Stimulated activated CD8-positive, alpha-beta memory T cell treated with anti-CD3 and anti-CD28 coated beads, Interleukin-15, amount 100 ng/mL, for 24 hours (primary cell): ENCODE measurements around the gene OASL.

Experiments
- DNase-seq: peaks from one replicate; pipeline ENCODE4 v3.0.0-alpha.2; 2020; ENCODE audit warnings: low read depth

Gene OASL

DNA sequence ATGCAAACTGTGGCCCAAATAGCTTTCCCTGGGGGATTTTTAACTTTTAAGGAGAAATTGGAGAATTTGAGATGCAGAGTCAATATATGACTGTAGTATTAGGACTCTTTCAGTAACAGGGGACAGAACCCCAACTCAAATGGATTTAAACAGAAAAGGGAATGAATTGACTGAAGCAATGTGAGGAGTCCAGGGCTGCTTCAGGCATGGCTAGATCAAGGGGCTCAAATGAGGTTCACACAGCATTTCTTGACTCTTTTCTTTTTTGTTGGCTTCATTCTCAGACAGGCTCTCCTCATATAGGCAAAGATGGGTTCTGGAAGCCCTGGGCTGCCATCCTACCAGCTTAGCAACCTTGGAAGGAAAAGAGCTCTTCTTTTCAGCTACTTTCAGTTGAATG, 47.1 kb downstream of the OASL start:
- no peak for DNase-seq

DNA sequence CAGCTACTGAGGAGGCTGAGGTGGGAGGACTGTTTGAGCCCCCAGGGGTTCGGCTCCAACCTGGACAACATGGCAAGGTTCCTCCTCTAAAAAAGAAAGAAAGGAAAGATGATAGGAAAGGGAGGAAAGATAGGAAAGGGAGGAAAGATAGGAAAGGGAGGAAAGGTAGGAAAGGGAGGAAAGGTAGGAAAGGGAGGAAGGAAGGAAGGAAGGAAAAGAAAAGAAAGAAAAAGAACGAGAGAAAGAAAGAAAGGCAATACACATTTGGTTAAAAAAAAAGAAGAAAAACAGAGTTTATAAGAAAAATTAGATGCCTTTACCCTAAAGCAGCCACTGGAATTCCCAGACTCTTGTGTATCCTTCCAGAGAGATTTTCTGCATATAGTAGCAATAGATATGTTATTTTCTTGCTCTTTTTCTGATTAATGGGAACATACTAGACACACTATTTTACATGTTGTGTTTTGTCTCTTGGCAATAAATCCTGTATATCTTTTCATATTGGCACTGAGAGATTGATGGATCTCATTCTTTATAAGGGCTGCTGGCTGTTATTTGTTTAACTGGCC, 48.5 kb downstream of the OASL start:
- DNase-seq = no peak

GRCh38 chr12:120989687-120990086, 49.4 kb downstream of the OASL start:
- DNase-seq = no peak

DNA sequence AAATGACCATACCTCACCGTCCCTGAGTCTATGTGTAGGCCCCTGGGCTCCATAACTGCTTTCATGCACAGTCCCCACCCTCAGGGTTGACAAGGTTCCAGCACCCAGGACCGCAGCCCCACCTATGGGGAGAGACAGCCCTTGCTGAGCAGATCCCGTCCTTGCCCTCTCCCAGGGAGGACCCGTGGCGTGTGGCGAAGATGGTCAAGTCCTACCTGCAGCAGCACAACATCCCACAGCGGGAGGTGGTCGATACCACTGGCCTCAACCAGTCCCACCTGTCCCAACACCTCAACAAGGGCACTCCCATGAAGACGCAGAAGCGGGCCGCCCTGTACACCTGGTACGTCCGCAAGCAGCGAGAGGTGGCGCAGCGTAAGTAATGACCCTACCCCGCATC, 50.4 kb downstream of the OASL start:
- no peak for DNase-seq

DNA sequence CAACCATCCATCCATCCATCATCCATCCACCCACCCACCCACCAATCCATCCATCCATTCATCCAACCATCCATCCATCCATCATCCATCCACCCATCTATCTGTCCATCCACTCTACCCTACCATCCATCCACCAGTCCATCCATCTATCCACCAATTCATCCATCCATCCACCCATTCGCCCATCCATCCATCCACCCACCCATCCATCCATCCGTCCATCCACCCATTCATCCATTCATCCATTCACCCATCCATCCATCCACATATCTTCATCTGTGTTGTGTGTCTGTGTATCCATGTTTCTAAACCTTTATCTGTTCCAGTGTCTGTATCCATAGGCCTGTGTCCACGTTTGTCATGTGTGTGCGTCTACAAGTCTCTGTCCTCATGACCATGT, 50.8 kb downstream of the OASL start:
- DNase-seq = no peak

DNA sequence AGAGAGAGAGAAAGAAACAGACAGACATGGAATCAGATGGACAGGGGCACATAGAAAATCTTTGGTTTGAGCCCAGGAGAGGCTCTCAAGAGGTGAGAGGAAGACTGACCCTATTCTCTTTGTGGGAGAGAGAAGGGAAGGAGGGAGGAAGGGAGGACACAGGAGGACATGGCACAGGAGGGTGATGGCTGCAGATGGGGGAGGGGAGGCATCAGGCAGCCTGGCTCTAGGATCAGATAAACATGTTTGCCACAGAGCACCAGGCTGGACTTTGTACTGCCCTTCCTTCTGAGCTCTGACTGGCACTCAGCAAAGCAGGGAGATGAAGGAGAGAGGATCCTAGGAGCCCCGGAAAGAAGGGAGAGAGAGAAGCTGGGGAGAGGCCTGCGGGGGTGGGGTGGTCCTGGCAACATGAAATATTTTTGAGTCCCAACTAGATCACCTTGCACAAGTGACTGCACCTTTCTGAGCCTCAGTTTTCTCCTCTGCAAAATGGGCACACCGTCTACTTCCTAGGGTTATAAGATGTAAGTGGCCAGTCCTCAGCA, 54.6 kb downstream of the OASL start:
- DNase-seq = no peak

DNA sequence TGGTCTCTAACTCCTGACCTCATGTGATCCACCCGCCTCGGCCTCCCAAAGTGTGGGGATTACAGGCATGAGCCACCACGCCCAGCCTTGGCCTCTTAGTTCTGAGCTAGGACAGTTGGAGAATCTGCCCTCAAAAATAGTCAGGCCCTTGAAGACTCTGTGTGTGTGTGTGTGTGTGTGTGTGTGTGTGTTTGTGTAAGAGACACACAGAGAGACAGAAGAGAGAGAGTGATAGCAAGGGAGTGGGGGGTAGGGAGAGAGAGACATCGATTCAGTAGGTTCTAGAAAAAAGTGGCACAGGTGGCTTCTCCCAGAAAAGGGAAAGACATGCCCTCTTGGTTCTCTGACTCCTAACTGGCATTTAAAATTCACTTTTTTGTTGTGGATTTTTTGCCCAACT, 55.3 kb downstream of the OASL start:
- DNase-seq = no peak

- no peak for DNase-seq
These were observed 56.4 kb downstream of the OASL start for GRCh38 chr12:120982659-120983058.

- DNase-seq = no peak
These were observed 57.6 kb downstream of the OASL start for GRCh38 chr12:120981407-120981941.

GRCh38 chr12:120980800-120981368, 58.2 kb downstream of the OASL start:
- no peak for DNase-seq

GRCh38 chr12:120979862-120980696, 59.0 kb downstream of the OASL start:
- no peak for DNase-seq

GRCh38 chr12:120979220-120979861, 59.7 kb downstream of the OASL start:
- DNase-seq = no peak

DNA sequence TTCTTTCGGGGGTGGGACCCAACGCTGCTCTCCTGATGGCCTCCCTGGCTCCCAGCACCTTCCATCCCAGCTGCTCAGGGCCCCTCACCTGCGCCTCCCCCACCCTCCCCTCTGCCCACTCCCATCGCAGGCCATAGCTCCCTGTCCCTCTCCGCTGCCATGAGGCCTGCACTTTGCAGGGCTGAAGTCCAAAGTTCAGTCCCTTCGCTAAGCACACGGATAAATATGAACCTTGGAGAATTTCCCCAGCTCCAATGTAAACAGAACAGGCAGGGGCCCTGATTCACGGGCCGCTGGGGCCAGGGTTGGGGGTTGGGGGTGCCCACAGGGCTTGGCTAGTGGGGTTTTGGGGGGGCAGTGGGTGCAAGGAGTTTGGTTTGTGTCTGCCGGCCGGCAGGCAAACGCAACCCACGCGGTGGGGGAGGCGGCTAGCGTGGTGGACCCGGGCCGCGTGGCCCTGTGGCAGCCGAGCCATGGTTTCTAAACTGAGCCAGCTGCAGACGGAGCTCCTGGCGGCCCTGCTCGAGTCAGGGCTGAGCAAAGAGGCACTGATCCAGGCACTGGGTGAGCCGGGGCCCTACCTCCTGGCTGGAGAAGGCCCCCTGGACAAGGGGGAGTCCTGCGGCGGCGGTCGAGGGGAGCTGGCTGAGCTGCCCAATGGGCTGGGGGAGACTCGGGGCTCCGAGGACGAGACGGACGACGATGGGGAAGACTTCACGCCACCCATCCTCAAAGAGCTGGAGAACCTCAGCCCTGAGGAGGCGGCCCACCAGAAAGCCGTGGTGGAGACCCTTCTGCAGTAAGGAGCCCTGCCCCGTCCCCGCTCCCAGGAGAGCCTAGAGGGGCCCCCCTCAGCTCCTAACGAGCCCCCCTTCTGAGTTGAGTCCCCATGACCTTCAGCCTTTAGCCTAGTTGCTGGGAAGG, 60.5 kb downstream of the OASL start, which contains the start of gene HNF1A:
HNF1A (plus strand) TSS at position 248 of the 924 bp plus-strand sequence; CDS start at position 474, 226 bp downstream.
- no peak for DNase-seq

- DNase-seq = no peak
These were observed 61.3 kb downstream of the OASL start for GRCh38 chr12:120977531-120978295.

DNA sequence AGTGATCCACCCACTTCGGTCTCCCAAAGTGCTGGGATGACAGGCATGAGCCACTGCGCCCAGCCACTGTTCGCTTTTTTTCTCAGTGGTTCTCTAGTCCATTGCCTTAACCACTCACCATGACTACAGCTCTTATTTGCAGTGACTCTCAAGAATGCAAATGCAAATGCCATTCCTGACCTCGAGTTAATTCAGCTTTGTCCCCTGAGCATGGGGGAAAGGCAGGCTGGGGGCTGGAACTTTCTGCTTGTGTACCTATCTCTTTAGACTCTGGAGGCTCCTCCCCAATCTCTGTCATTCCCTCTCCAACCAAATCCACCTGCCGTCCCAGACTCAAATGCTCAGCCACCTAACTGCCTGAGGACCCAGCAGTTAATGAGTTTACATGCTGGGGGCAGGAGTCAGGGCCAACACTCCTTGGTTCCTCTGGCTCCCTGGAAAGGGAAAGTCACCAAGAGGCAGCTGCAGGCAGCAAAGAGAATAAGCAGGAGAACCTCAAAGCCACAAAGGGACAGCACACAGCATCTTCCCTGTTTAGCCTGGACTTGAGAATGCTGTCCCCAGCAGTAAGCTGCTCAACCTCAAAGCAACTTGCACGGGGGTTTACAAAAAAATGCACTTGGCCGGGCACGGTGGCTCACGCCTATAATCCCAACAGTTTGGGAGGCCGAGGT, 66.0 kb downstream of the OASL start:
- DNase-seq = no peak

- DNase-seq = no peak
These were observed 67.5 kb downstream of the OASL start for GRCh38 chr12:120971299-120972180.

- no peak for DNase-seq
These were observed 68.7 kb downstream of the OASL start for GRCh38 chr12:120970310-120970709.
